GM21717 (cell line): ENCODE measurements around the gene NDST3.

Experiments used
- ATAC-seq: cut with Tn5 transposase; IDR thresholded peaks from one replicate; pipeline ENCODE4 v1.9.1; 2021; ENCODE audit warnings: mild to moderate bottlenecking, moderate library complexity; ENCODE audit not compliant: unreplicated experiment

The NDST3 gene

DNA sequence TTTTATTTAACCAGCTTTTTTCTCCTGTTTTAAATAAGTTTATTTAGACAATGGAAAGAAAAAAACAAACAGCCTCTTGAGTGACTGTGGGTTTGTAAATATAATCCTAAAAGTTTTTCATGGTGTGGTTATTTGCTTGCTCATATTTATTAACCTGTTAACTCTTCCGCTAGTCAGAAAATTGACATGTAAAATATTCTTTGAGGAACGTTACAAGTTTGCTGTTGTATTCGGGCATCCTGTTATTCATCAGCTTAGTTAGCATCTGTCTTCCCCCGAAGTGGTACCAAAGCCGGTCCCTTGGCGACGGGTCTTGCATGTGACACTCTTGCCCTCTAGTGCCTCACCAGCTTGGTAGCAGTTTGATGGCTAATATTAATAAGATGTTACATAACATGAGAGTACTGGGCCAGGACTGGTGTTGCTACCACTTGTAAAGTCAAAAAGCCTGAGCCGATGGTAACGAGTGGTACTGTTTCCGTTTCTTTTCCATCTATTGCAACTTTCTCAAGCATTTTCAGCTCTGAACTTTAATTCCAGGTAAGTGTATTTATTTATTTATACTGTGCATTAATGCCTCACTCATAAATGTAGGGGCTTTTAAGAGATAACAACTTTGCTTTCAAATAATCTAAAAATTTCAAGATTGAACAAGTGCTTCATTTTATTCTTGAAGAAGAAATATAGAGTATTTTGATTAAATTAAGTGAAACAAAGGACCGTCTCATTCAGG, at the start of gene NDST3:
Gene NDST3 (plus strand): TSS at position 434 of the 733 bp plus-strand sequence. CDS start 19,425 bp downstream, outside the sequence.
- peak; percentile 61 for ATAC-seq

DNA sequence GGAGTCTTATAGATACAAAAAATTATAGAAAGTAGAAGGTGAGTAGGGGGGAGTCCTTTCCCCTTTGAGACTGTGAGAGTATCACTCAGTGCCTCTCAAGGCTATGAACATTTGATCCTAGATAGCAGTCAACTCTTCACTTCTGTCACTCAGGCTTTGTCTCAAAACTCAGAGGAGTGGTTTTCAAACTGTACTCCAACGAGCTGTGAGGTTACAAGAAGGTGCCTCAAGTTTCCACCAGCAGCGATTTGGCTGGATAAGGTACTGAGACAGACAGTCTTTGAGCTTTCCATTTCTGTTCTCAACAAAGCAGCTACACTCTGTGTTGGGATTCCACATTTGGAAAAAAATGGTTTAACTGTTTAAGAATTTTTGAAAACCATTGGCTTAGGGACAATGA, 48.0 kb upstream of the NDST3 start:
- no peak for ATAC-seq

DNA sequence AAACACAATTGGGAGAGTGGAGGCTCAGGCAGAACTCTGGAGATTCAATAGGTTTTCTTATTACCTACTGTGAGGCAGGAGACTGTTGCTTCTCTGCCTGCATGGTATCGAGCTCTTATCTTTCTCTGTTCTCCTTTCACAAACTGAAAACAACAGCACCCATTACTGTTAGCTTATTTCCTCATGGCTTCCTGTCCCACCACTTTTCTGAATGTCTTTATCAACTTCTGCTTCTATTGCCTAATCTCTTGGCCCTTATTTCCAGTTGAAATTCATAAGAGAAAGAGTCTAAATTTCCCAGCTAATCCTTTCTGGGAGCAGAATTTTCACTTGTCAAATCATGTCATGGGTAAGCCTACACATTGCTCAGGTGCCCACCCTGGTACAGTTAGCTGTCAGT, 46.8 kb upstream of the NDST3 start:
- no peak for ATAC-seq

DNA sequence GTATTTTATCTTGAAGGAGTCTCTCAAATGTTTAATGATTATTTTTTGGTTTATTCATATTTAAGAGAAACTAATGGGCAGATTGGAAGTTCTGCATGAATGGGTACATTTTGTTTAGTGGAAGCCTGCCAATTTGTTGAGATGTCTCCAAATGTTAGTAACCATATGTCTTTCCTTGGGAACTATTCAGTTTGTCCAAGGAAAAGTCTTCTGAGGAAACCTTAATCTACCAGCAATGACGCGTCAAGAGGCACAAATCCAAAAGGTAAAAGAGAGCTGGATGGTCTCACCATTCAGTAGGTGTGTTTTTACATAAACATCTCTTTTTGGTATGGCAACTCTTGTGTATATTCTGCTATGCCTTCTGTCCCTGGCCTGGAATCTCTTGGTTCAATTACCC, 37.4 kb upstream of the NDST3 start:
- no peak for ATAC-seq

DNA sequence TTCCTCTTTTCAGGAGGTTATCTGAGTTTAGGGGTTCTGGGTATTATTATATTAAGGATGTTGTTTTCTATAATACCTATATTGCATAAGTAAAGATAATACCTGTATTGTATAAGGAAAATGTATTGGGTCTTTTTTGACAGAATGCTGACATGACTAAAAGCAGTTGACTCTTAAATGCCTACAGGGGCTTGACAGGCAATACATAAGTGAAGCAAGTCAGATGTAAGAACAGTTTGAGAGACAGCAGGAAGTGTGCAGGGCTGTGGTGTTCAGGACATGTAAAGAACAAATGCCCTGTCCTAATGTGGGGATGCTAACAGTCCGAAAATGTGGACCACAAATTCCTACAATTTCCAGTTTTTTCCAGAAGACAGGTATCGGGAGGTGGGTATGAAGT, 30.2 kb upstream of the NDST3 start:
- ATAC-seq: no peak

DNA sequence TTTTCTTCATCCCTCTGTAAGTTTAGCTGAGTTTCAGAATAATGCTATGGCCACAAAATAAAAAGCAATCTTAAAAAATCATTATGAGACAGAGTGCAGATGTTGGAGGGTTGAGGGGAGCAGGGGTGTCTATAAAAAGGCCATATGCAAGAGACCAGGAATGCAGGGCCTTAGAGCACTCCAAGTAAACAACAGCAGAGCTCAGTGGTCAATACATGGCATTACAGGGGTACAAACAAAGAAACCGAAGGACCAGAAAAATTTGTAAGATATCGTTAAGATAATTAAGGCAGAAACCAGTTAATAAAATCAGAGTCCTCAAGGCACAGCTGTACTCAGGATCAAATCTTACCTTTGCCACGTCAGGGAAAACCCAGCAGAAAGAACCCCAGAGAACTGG, 28.4 kb upstream of the NDST3 start:
- no peak for ATAC-seq

DNA sequence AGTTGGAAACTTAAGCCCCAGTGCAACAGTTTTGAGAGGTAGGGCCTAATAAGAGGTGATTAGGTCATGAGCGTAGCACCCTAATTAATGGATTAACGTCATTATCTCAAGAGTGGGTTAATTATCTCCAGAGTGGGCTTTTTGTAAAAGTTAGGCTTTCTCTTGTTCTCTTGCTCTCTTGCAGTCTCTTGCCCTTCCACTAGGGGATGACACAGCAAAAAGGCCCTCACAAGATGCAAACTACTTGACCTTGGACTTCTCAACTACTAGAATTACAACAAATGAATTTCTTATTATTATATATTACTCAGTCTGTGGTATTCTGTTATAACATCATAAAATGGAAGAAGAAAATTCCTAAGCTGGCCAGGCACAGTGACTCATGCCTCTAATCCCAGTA, 22.1 kb upstream of the NDST3 start:
- ATAC-seq: no peak

DNA sequence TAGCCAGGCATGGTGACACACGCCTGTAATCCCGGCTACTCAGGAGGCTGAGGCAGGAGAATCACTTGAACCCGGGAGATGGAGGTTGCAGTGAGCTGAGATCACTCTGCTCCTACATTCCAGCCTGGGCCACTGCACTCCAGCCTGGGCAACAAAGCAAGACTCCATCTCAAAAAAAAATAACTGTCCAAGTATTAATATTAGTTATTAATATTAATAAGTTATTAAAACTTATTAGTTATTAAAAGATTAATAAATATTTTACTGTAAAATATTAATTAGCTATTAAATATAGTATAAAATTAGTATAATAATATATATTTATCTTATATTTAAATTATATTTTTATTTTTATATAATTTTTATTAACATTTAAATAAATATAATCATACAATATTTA, 19.5 kb upstream of the NDST3 start:
- no peak for ATAC-seq

DNA sequence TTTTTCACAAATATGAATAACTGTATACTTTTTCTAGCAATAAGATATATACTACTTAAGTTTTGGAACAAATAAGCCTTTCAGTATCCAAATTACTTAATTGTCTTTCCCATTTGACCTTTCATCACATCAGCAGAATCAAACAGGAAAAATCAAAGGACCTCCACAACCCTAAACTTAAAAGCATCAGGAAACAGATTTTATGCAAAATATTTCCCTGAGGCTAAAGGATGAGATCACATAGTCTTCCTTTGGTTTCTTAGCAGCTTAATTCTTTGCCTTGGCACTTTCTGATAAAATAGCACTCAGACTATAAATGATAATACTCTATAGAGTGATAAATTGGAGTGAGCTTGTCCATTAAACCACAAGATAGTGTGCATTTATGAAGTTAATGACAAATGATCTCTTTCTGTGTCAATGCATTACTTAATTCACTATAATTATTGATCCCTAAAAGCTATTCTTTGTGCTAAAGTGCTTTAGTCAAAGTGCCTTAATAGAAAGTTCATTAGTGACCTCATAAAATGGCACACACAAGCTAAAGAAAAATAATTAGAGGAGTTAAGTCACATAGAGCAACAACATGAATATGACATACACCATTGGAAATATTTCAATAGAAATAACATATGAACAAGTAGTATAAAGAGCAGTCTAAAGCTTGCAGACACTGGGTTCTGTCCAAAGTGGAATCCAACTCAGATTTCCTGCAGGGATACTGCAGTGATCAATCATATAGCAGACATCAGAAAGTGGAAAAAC, 15.7 kb upstream of the NDST3 start:
- no peak for ATAC-seq

DNA sequence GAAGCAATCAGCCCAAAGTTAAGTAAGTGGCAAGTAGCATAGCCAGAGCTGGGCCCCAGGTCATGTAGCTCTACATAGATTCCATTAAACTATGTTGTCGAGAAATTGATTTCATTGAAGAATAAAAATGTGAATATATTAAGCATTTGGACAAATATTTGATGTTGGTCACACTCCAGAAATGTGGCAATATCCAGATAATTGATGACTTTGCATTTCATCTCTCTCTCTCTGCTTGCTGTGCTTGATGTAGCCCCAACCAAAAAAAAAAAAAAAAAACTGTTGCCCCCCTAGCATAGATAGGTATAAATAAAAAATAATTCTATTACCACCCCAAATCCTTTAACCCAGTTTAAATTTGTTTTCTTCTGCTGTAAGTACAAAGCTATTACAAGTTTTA, 7.5 kb upstream of the NDST3 start:
- ATAC-seq: no peak

DNA sequence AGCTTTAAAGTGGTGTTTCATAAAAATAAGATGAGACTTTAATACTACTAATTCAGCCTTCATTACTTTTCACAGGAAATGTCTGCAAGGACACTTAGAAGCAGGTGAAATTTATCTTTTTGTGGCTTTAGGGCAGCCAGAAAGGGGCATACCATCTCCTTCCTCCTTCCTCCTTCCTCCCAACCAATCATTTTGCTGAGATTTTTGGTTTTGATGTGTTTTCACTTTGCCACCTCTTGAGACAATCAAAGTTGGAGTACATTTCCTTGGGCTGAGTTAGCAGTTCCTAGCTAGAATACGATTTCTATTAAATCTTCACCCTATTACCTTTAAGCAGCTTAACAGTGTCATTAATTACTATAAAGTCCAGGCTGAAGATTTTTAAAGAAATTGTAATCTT, 5.1 kb upstream of the NDST3 start:
- ATAC-seq: no peak

DNA sequence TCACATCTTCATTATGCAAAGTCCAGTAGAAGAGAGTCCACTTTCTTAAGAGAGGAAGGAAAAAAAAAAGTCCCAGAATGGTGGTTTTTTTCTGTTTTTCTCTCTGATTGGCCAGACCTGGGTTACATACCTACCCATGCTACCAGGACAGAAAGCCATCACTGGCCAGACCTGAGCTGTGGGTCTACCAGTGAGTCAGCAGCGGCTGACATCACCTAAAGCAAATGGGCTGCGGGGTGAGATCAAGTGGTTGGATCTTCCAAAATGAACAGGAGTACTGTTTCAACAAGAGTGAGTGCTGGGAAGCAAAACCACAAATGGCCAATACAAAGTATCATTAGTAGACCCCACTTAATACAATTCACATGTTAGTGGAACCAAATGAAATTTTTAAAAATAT, 1.6 kb upstream of the NDST3 start:
- ATAC-seq: no peak

DNA sequence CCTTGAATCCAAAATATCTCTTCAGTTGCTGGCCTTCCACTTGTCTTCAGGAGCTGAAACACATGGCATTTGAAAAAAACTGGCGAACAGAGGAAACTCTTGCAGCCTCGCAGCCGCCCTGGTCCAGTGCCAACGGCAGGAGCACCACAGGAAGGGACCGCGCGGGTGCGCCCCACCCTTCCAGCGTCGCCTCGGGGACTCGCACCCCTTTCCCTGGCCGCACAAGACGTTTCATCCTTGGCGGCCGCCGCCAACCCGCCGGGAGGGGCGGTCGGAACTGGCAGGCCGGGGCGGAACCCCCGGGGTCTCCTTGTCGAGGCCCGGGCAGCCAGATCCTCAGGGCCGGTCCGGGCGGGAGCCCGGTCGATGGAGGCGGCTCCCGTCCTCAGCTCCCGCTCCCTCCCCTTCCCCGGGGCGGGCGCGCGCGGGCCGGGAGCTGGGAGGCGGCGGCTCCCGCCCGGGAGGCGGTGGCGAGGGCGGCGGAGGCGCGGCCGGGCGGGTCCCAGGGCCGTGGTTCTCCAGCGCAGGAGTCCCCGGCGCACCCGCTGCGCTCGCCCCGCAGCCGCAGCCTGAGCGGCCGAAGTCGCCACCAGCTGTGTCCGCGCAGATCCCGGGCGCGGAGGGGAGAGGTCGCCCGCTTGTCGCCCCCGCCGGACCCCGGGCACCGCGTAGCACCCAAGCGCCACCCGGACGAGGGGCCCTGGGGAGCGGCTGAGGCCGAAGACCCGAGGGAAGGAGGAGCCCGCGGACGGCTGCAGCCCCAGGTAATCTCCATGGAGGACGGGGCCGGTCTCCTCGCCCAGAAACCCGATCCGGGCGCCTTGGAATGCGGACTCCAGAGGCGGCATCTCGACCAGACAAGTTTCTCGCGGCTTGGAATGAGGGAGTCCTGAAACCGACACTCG, 886 bp upstream of the NDST3 start:
- ATAC-seq: no peak

DNA sequence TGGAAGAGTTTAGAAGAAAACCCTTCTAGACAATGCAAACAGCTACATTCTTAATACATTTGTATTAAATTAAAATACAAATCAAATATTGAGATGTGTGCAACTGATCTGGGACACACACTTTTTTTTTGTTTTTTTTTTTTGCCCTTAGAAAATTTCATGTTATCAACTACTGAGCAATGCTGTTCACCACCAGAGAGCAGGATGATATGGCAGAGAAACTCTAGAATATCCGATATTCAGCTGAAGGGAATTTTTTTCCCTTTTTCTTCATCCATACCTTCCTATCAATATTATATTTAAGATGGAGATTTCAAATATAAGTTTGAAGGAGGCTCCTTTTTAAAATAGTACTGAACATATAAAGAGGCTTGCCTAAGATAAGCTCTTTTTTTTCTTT, 1.0 kb downstream of the NDST3 start:
- no peak for ATAC-seq

DNA sequence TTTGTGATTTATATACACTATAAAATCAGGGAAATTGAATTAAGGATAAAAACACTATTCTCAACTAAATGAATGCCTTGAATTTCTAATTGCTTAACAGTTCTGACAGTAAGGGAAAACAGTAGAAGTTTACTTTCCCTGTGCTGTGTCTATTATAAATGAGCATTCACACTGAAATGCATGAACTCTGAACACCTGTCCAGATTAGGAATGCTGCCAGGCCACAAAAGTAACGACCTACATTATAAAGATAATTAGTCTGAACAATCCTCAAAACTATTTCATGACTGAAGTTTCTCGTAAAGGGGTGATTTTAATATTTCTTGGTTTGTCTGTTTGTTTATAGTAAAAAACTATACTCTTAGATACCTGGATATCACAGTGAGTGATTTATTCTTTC, 2.0 kb downstream of the NDST3 start:
- ATAC-seq: no peak

DNA sequence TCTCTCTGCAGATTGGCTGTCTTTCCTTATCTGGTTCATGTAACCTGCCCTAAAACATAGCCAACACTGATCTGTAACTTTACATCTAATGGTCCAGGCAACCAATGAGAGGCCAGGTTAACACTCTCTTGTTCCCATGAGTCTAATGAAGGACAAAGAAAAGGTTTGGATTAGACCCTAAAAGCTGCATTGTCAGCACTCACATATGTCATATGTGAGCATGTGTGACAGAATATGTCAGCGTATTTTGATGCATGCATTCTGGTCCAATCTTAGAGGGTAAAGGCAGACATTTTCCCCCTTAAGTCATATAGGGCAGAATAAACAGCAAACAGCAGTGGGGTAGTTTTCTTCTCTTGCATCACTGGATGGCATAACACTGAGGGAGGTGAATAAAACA, 3.7 kb downstream of the NDST3 start:
- ATAC-seq: no peak

DNA sequence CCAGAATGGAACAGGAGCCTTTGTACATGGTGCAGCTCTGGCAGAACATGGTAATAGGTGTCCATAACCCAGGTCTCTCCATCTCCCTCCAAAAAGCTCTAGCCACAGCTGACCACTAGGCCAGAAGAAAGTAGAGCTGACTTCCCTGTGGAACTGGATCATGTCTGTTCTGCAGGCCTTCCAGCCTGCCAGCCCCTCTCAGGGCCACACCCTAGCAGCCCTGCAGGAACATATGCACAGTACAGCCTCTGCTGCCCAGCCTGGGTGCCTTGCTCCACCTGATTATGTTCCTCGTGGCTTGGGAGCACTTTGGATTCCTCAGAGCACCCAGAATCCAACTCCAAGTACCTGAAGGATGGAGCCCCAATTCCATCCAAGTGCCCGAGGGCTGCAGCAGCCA, 12.0 kb downstream of the NDST3 start:
- no peak for ATAC-seq

DNA sequence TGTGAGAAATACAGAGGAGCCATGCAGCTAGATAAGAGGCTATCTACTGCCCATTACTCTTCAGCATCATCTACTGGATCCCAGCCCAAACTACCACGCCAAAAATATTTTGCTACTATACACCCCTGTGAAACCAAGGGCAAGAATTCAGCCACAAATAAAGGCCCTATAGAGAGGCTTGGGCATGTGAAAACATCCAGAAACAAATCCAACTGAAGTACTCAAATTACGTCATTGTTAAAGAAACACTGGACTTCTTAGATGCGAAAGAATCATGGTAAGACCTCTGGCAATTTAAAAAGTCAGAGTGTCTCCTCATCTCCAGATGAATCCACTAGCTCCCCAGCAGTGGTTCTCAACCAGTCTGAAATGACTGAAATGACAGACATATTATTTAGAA, 12.8 kb downstream of the NDST3 start:
- no peak for ATAC-seq

DNA sequence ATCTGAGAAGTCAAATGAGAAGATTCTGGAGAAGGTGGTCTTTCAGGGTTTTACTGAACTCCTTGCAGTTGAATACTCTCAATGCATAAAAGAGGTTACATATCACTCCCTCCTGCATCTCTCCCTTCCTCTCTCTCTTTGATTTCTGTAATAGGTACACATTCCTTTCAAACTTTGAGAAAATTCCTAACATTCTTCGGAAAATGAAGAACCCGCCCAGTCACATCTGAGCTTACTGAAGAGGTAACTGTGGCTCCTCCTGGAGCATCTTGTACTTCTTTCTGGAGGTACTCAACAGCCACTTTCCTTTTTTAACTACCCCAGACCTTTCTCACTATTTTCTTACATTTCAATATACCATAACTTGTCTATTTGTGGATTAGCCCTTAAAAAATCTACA, 24.7 kb downstream of the NDST3 start:
- ATAC-seq: no peak

DNA sequence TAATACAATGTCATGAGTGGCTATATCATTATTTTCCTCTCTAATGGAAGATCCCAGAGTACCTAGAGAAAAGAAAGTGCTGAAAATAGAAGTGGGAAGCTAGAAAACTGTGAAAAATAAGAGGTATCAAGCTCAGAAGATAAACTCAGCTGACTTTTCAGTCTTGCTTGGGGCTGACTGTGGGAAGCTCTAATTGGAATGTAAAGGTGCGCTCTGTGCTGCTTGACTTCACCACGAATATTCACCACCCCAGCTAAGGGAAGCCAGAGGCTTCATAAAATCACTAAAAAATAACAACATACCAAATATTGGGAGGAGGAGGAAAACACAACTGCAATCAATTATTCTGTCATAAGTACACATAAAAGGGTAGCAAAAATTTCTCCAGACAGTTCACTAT, 25.1 kb downstream of the NDST3 start:
- no peak for ATAC-seq

DNA sequence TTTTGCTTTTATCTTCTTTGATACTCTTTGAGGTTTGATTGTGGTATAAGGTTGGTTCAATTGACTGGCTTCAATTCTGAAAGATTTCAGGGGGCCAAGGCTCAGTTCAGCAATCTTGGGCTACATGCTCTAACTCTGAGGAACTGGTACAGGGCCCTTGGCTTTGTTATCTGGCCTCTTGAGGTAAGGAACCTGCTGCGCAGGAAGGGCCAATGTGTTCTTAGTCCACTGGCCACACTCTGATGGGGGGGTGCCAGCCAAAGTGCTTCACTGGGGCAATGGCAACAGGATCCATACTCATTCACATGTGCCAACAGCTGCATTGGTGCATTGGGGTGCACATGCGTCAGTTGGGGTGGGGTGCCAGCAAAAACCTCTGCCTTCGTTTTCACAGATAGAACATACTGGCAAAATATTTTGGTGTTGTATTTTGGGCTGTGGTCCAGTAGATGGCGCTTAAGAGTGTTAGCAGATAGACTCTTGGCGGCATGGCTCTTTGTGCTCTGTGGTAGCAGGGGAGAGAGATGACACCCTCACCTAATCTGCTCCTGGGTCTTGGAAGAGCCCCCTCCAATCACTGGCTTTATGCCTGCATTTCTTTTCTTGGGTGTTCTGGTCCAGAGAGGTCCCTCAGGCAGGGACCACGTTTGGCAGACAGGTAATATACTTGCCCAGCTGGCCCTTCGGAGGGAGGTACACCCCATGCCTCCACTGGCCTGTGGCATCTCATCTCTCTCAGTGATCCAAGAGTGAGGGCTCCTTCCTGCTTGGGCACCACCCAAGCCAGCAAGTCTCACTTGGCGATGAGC, 42.9 kb downstream of the NDST3 start:
- ATAC-seq: peak; percentile 84
